Measurements from ENCODE around the gene MEFV.

Gene MEFV

GRCh38 chr16:3241761-3242160 is 14.7 kb downstream of the MEFV start:
- POLR2A ChIA-PET: no interaction called here
- CTCF ChIA-PET: no interaction called here
- no peak for DNase-seq (ENCODE audit: extremely low spot score)
- TF ChIP-seq ELF4 (IDR thresholded peaks at IDR 0.05): no peak
- no peak for TF ChIP-seq BHLHE40 (IDR thresholded peaks at IDR 0.05; ENCODE audit: borderline replicate concordance)
- no peak for TF ChIP-seq FOXK2 (IDR thresholded peaks at IDR 0.05)
- TF ChIP-seq SP1 (IDR thresholded peaks at IDR 0.05): no peak
- no peak for TF ChIP-seq CTBP1 (IDR thresholded peaks at IDR 0.05; ENCODE audit: borderline replicate concordance)
- no peak for TF ChIP-seq TARDBP (IDR thresholded peaks at IDR 0.05)
- no peak for TF ChIP-seq PKNOX1 (IDR thresholded peaks at IDR 0.05)
- TF ChIP-seq L3MBTL2 (conservative IDR thresholded peaks at IDR 0.05): no peak
- no peak for TF ChIP-seq ARNT (IDR thresholded peaks at IDR 0.05)
- TF ChIP-seq HDGF (IDR thresholded peaks at IDR 0.05; ENCODE audit: borderline replicate concordance): no peak
- TF ChIP-seq FOXA1 (IDR thresholded peaks at IDR 0.05): no peak
- TF ChIP-seq NFRKB (IDR thresholded peaks at IDR 0.05): no peak
- TF ChIP-seq FOXM1 (IDR thresholded peaks at IDR 0.05; ENCODE audit: borderline replicate concordance): no peak

GRCh38 chr16:3235856-3236669 is 20.4 kb downstream of the MEFV start:
- no peak for TF ChIP-seq CTBP1 (IDR thresholded peaks at IDR 0.05; ENCODE audit: borderline replicate concordance)
- TF ChIP-seq HDGF (IDR thresholded peaks at IDR 0.05; ENCODE audit: borderline replicate concordance): no peak
- no peak for TF ChIP-seq ZNF384 (IDR thresholded peaks at IDR 0.05)
- TF ChIP-seq FOXA1 (IDR thresholded peaks at IDR 0.05): no peak
- no peak for TF ChIP-seq FOXM1 (IDR thresholded peaks at IDR 0.05; ENCODE audit: borderline replicate concordance)
- TF ChIP-seq SP1 (IDR thresholded peaks at IDR 0.05): no peak
- CTCF ChIA-PET: no interaction called here
- peak; percentile 76 for DNase-seq (ENCODE audit: extremely low spot score)
- POLR2A ChIA-PET: interaction anchor here (0.6 to 1.7 kb wide), 2 partner anchors 31 to 47 kb away, joined by 3 to 6 read pairs; partner anchors contain the start of gene ZNF263

- peak; percentile 94 for DNase-seq (ENCODE audit: extremely low spot score)
- TF ChIP-seq ELF4 (IDR thresholded peaks at IDR 0.05) (peak; percentile 56; the same call in 1 of the 2 replicates), L3MBTL2 (conservative IDR thresholded peaks at IDR 0.05) (peak; percentile 83), SP1 (IDR thresholded peaks at IDR 0.05) (no peak), PKNOX1 (IDR thresholded peaks at IDR 0.05) (peak; percentile 95), TARDBP (IDR thresholded peaks at IDR 0.05) (no peak)
- ChIA-PET CTCF (no interaction called here), POLR2A (interaction anchor here (0.5 to 1.7 kb wide), 6 partner anchors 15 to 130 kb away, joined by 3 to 6 read pairs (median 3); partner anchors contain the start of gene ZNF263)
Measured at GRCh38 chr16:3234857-3235561, 21.4 kb downstream of the MEFV start, which contains the start of gene ZNF200. Gene ZNF200 (minus strand): TSS chr16:3235158. CDS start chr16:3233755, 1,403 bp downstream.

- no peak for DNase-seq (ENCODE audit: extremely low spot score)
- ChIA-PET POLR2A (interaction anchor here (0.5 to 1.7 kb wide), 5 partner anchors 16 to 130 kb away, joined by 3 to 6 read pairs (median 3); no protein-coding TSS in a partner anchor), CTCF (no interaction called here)
- no peak for TF ChIP-seq L3MBTL2 (conservative IDR thresholded peaks at IDR 0.05)
- no peak for TF ChIP-seq SP1 (IDR thresholded peaks at IDR 0.05)
- TF ChIP-seq FOXM1 (IDR thresholded peaks at IDR 0.05; ENCODE audit: borderline replicate concordance): no peak
- no peak for TF ChIP-seq TARDBP (IDR thresholded peaks at IDR 0.05)
- no peak for TF ChIP-seq FOXK2 (IDR thresholded peaks at IDR 0.05)
- TF ChIP-seq ELF4 (IDR thresholded peaks at IDR 0.05): no peak
- no peak for TF ChIP-seq CTBP1 (IDR thresholded peaks at IDR 0.05; ENCODE audit: borderline replicate concordance)
- TF ChIP-seq NFRKB (IDR thresholded peaks at IDR 0.05): no peak
Measured at GRCh38 chr16:3234543-3234856, 21.9 kb downstream of the MEFV start.

GRCh38 chr16:3223913-3224515 is 32.4 kb downstream of the MEFV start:
- DNase-seq (ENCODE audit: extremely low spot score): no peak
- TF ChIP-seq ARNT (IDR thresholded peaks at IDR 0.05): no peak
- no peak for TF ChIP-seq ELF4 (IDR thresholded peaks at IDR 0.05)
- TF ChIP-seq LEF1 (IDR thresholded peaks at IDR 0.05; ENCODE audit: borderline replicate concordance): no peak
- TF ChIP-seq FOXK2 (IDR thresholded peaks at IDR 0.05): no peak
- TF ChIP-seq L3MBTL2 (conservative IDR thresholded peaks at IDR 0.05): 0 out of 2 replicates have a peak, but pooled peaks have one; percentile 10
- TF ChIP-seq NFRKB (IDR thresholded peaks at IDR 0.05): no peak
- ChIA-PET CTCF (no interaction called here), POLR2A (no interaction called here)

- no peak for TF ChIP-seq SUZ12 (IDR thresholded peaks at IDR 0.05)
- TF ChIP-seq CTBP1 (IDR thresholded peaks at IDR 0.05; ENCODE audit: borderline replicate concordance): no peak
- TF ChIP-seq FOXK2 (IDR thresholded peaks at IDR 0.05): no peak
- TF ChIP-seq FOXA1 (IDR thresholded peaks at IDR 0.05): no peak
- TF ChIP-seq SP1 (IDR thresholded peaks at IDR 0.05): no peak
- no peak for TF ChIP-seq PKNOX1 (IDR thresholded peaks at IDR 0.05)
- no peak for TF ChIP-seq ZNF384 (IDR thresholded peaks at IDR 0.05)
- no peak for TF ChIP-seq BHLHE40 (IDR thresholded peaks at IDR 0.05; ENCODE audit: borderline replicate concordance)
- TF ChIP-seq NFRKB (IDR thresholded peaks at IDR 0.05): no peak
- POLR2A ChIA-PET: no interaction called here
- DNase-seq (ENCODE audit: extremely low spot score): no peak
- CTCF ChIA-PET: no interaction called here
Measured at GRCh38 chr16:3220839-3221238, 35.6 kb downstream of the MEFV start.

Data from HEK293T (cell line).